ENCODE measurements around the gene IFT52.
A peak's percentile ranks its signal among the peaks of the same experiment; 100 is the strongest.

IFT52 gene, protein sequence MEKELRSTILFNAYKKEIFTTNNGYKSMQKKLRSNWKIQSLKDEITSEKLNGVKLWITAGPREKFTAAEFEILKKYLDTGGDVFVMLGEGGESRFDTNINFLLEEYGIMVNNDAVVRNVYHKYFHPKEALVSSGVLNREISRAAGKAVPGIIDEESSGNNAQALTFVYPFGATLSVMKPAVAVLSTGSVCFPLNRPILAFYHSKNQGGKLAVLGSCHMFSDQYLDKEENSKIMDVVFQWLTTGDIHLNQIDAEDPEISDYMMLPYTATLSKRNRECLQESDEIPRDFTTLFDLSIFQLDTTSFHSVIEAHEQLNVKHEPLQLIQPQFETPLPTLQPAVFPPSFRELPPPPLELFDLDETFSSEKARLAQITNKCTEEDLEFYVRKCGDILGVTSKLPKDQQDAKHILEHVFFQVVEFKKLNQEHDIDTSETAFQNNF

GRCh38 chr20:43590392-43591303 lies at the start of gene IFT52:
Gene IFT52 (plus strand): TSS chr20:43590937. CDS start chr20:43594699, 3,762 bp downstream.
- DNase-seq: peak; percentile 96

DNA sequence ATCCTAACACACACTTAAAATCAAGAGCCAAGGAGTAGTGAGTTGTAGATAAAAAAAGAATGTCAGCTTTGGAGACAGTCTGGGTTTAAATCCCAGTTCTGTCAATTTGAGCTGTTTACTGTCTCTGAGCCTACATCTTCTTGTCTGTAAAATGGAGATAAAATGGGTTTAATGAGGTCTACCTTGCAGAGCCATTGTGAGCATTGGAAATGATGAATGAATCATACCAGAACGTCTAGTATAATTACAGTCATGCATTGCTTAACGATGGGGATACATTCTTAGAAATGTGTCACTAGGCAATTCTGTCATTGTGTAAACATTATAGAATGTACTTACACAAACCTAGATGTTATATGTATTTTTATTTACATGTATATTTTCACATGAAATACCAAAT lies 49.5 kb upstream of the IFT52 start:
- no peak for DNase-seq

DNA sequence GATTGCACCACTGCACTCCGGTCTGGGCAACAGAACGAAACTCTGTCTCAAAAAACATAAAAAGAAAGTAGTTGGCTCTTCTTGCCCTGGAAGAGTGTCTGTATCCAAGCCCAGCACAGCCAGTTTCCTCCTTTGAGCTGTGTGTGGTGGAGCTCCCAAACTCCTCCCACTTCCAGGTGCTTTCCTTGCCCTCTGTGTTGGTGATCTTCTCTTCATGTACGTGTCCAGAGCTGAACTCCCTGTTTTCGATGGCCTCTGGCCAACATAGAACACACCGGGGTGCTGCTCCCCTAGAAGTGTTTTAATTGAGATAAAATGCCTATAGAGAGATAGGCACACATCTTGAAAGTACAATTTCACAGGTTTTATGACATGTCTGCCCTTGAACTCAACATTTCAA lies 48.6 kb upstream of the IFT52 start:
- no peak for DNase-seq

- no peak for DNase-seq
Measured at GRCh38 chr20:43542674-43543073, 48.1 kb upstream of the IFT52 start.

GRCh38 chr20:43543138-43543537 lies 47.6 kb upstream of the IFT52 start:
- no peak for DNase-seq

DNA sequence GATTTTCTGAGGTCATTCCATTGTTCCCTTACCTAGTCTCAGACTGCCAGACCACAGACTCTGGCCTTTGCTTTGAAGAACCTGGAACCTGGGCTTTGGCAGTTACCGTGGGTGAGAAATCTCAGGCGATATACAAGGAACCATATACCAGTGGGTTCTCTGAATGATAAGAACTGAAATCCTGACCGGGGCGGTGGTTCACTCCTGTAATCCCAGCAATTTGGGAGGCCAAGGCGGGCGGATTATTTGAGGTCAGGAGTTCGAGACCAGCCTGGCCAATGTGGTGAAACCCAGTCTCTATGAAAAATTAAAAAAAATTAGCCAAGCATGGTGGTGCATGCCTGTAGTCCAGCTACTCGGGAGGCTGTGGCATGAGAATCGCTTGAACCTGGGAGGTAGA lies 46.2 kb upstream of the IFT52 start:
- no peak for DNase-seq

- DNase-seq: no peak
Measured at GRCh38 chr20:43545837-43546578, 44.7 kb upstream of the IFT52 start.

DNA sequence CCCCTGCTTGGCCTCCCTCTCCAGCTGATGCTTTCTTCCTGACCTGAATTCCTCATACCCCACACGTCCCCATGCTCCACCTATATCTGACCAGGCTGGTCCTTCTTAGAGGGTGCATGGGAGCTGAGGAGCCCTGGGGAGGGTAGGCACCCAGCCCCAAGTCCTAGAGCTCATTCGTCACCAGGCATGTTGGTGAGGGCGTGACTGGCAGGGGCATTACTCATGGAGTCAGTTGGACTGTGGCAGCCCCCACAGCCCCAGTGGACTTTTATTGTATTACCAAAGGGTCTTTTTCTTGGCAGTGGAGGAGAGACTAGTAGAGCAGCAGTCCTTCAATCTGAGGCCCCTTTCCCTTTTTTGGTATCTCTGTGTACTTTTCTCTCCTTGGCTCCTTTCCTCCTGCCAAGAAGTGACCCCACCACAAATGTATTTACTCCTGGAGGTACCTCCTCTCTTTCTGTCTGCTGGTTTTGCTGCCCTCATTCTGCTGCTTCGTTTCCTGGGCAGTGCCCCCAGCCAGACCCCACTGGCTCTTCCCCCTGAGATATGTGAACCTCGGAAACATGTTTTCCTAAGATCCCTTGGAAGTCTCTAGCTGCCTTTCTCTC lies 42.4 kb upstream of the IFT52 start:
- no peak for DNase-seq

DNA sequence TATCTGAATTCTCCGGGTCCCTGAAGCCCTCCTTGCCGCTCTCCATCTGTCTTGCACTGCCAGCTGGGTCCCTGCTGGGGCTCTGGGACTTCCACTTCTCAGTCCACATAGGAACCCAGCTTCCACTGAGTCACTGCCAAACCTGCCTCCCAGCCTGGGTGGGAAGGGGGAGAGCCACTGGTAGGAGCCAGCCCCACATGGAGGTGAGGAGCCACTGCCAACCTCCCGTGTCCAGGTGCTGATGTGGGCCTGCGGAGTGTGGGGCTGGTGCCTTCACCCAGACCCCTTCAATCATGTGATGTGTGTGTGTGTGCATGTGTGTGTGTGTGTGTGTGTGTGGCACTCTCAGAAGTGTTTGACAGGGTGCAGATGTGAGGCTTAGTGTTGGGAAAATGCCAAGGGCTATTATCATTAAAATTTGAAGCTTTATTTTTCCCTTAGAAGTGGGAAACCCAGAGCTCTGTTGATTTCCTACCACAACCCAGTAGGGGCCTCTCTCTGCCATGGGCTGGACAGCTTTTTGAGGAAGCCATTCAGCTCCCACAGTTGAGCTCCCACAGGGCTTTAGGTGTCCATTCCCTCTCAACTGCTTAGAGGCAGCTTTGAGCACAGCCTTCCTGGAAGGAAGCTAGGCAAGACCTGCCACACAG lies 41.2 kb upstream of the IFT52 start:
- no peak for DNase-seq

GRCh38 chr20:43550456-43550855 lies 40.3 kb upstream of the IFT52 start:
- no peak for DNase-seq

GRCh38 chr20:43554369-43554768 lies 36.4 kb upstream of the IFT52 start:
- DNase-seq: no peak

DNA sequence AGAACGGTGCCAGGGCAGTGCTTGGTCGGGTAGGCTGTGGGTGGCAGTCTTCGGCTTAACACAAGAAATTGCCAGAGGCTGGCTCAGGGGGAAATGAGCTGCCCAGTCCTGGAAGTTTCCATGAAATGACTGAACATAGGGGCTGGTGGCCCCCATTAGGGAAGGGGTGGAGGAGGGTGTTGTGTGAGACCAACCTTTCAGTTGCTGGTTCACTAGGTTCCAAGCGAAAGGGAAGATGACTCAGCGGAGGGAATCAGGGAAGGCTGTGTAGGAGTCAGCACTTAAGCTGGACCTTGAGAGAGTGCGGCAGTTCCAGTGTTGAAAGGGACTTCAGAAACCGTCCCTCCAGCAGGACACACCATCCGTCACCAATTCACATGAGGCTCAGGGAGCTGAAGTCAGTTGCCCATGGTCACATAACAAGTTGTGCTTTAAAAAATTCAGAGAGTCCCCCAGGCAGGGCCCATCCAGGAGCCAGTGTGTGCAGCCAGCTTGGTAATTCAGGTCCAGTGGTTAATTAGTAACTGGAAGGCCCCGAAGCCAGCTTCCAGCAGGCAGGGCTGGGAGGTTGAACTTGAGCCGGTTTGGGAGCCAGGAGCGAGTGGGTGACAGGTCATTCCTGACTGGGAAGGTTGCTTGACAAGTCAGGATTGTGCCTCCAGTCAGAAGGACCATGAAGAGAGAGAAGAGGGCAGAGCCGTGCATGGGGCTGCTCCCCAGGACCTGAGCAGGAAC lies 32.2 kb upstream of the IFT52 start, which contains the start of gene SGK2:
Gene SGK2 (plus strand): TSS at position 616 of the 735 bp plus-strand sequence. CDS start 7,469 bp downstream, outside the sequence.
- DNase-seq: no peak

GRCh38 chr20:43559147-43559987 lies 31.4 kb upstream of the IFT52 start:
- DNase-seq: no peak

DNA sequence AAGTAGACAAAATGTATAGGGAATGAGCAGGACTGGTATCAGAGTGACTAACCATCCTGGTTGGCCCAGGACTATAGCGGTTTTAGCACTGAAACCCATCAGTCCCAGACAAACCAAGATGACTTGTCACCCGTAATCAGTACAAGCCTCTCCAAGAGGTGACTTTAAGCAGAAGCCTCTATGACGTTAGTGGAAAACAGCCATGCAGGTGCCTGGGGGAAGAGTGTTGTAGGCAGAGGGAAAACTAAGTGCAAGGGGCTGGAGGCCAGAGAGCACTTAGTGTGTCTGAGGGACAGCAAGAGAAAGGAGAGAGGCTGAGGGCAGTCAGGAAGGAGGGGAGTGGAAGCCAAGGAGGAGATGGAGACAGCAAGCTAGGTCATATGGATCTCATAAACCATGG lies 29.8 kb upstream of the IFT52 start:
- no peak for DNase-seq

DNA sequence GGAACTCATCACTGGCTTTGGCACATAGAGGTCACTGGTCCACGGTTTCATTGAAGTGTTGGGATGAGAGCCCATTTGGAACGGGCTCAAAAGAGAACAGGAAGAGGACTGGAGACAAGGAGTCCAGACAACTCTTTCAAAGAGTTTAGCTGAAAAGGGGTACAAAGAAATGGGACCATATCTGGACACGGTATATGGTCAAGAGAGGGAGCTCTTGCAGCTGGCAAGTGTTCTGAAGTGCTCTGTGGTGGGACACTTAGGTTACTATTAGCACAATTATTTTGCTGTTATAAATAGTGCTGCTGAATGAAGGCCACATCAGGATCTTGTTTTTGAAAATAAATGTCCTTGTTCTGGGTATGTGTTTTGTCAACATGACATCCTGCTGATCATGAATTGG lies 27.3 kb upstream of the IFT52 start:
- no peak for DNase-seq

DNA sequence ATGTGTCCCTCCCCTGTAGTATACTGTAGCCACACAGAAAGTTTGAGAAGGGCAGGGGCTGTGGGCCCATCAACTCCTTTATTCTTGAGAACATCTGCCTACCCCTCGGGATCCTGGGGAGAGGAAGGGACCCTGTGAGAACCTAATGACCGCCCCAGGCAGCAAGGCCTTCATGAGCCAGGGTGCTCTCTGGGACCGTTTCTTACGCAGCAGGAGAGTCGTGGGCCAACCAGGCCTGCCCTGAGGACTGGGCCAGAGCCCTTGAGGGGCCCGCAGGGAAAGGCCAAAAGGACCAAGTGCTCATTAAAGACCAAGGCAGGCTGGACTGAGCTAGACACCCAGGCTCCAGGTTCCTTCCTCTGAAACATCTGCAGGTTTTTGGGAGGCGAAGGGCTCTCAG lies 26.7 kb upstream of the IFT52 start:
- no peak for DNase-seq

- no peak for DNase-seq
Measured at GRCh38 chr20:43564455-43564854, 26.3 kb upstream of the IFT52 start.

DNA sequence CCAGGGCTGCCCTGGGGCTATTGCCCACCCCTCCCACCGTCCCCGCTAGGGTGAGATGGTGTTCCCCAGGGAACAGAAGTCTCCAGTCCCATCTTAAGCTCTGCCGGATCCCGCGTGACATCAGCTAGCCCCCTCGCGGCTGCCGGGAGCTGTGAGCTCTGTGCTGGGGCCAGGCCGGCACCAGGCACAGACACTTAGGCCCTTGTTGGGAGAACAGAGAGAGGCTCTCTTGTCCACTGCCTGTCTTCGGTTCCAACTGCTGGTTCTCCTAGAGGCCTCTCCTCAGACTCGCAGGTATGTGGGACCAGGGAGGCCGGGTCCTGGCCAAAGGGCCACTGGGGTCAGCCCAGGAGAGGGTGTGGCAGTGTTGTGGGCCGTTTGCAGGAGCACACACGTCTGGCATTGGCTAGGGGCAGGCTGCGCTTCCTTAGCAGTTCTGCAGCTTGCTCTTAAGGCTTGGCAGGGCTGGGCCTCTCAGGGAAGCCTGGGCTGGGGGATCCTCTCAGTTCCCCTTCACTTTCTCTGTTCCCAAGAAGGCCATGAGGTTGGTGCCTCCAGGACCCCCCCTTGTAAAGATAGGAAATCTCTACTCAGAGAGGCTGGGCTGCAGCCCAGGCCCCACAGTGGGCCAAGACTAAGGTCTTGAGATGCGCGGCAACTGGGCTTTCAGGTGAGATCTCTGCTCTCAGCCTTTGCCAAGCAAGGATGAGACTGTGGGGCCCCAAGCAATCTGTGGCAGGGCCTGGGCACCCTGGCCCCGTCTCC lies 25.6 kb upstream of the IFT52 start:
- no peak for DNase-seq

GRCh38 chr20:43565758-43566104 lies 25.0 kb upstream of the IFT52 start:
- no peak for DNase-seq

DNA sequence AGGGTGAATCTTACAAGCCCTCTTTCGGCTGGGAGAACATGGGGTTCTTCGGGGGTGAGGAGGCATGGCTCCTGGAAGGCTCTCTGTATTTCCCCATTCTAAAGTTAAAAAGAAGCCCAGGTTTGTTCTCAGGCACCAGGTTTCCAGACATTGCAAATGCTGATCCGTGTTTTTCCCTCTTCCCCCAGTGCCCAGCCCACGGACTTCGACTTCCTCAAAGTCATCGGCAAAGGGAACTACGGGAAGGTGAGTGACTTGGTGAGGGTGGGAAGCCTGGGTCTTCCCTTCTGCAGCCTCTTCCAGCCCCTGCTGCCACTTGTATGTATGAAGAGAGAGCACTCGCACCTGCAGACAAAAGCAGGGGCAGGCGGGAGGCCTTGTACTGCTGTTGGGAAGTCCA lies 23.3 kb upstream of the IFT52 start:
- DNase-seq: no peak

Data from T1000 (cell line).